A673 (cell line): ENCODE results near the gene CLSTN1. TPM values are rescaled to one million over a fixed set of nuclear protein-coding genes. Genes with fewer than 3 reads are reported as not detected.

Experiments
- BruUV-seq: library from RNA; stranded (reverse); fragments of 400-500 nt; replicated peaks from 2 replicates; lab custom pipeline; 2021; lab: Mats Ljungman, UMichigan
- CTCF ChIA-PET: fragments of 300-600 bp; sonication (Branson Sonifier 250); formaldehyde crosslinking; loops from one replicate; lab custom pipeline; 2022; ENCODE audit warnings: antibody characterized with exemption; lab: Charles Lee
- POLR2A ChIA-PET: fragments of 300-600 bp; sonication (Branson Sonifier 250); formaldehyde crosslinking; loops from one replicate; lab custom pipeline; 2022; ENCODE audit warnings: antibody characterized with exemption; ENCODE audit not compliant: low non-redundant PET; lab: Charles Lee
- DNase-seq: peaks from one replicate; pipeline ENCODE4 v3.0.0-alpha.2; 2015; ENCODE audit warnings: low spot score
- H3K27ac ChIP-seq: fragments of 200-600 bp; sonication (generic); 2 replicates; pipeline ENCODE4 v1.5.1; 2016; ENCODE audit warnings: mixed run types, low read depth, mild to moderate bottlenecking, mixed read lengths, antibody characterized with exemption, low read length; ENCODE audit not compliant: poor library complexity, severe bottlenecking
- H3K27me3 ChIP-seq: fragments of 200-600 bp; sonication (generic); replicated peaks from 2 replicates; pipeline ENCODE4 v1.6.1; 2017; ENCODE audit warnings: mixed run types, low read depth, mild to moderate bottlenecking, mixed read lengths, antibody characterized with exemption, low read length; ENCODE audit not compliant: insufficient read depth, poor library complexity
- H3K36me3 ChIP-seq: fragments of 200-600 bp; sonication (generic); 2 replicates; pipeline ENCODE4 v1.6.1; 2016; ENCODE audit warnings: mixed run types, mild to moderate bottlenecking, mixed read lengths, antibody characterized with exemption, low read length; ENCODE audit not compliant: insufficient read depth, poor library complexity, severe bottlenecking
- H3K4me1 ChIP-seq: fragments of 200-600 bp; sonication (generic); 2 replicates; pipeline ENCODE4 v1.6.1; 2017; ENCODE audit warnings: mixed run types, mild to moderate bottlenecking, mixed read lengths, antibody characterized with exemption, low read length; ENCODE audit not compliant: insufficient read depth, poor library complexity, severe bottlenecking
- H3K4me3 ChIP-seq: fragments of 200-600 bp; sonication (generic); 2 replicates; pipeline ENCODE4 v1.5.1; 2016; ENCODE audit warnings: low read depth, mixed run types, mild to moderate bottlenecking, mixed read lengths, low read length; ENCODE audit not compliant: poor library complexity, severe bottlenecking
- H3K9me3 ChIP-seq: fragments of 200-600 bp; sonication (generic); 2 replicates; pipeline ENCODE4 v1.6.1; 2016; ENCODE audit warnings: mixed run types, low read depth, mild to moderate bottlenecking, mixed read lengths, antibody characterized with exemption, low read length; ENCODE audit not compliant: poor library complexity, severe bottlenecking
- EZH2 ChIP-seq: fragments of 200-600 bp; sonication (generic); IDR thresholded peaks from 2 replicates; pipeline ENCODE4 v1.6.1; 2017; ENCODE audit warnings: borderline replicate concordance, low read depth, mild to moderate bottlenecking, mixed read lengths, antibody characterized with exemption, low read length; ENCODE audit not compliant: poor library complexity, severe bottlenecking
- intact Hi-C: fragments of 100-400 bp; cut with micrococcal nuclease; formaldehyde crosslinking; loops from one replicate; pipeline ENCODE4 v1.10.0; 2022; ENCODE audit not compliant: unreplicated experiment
- total RNA-seq: library from RNA; stranded (reverse); gene quantifications from 2 replicates; pipeline ENCODE4 v1.2.3, GENCODE V29; 2021
- TF ChIP-seq, protein P1 (sequence below): fragments of 300-800, 200-600 bp; sonication (generic); conservative IDR thresholded peaks from 2 replicates; pipeline ENCODE4 v1.5.1; 2017; ENCODE audit warnings: low read depth, mild to moderate bottlenecking, antibody characterized with exemption, low read length, moderate library complexity, mixed read lengths

CLSTN1 gene
- total RNA-seq, 1 experiment from 2014 or later: 77.4 TPM

DNA sequence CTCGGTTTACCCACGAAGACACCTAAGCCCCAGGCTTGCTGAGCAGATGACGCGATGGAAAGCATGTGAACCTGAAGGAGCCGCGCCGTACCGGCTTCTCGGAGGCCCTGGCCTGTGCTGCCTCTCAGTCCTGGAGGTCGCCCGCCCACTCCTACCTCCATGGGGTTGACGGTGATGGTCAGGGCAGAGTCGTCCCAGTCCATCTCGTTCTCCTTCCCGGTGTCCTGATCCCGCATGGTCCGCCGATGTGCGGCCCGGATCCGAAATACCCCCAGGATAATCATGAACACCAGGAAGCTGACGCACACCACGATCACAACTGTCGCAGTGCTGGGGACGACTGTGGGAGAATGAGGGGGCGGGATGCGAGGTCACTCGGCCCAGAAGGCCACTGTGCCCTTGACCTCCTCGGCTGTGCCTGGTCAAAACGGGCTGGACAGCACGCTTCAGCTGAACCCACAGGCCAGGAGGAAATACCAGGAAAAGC is 92.7 kb downstream of the CLSTN1 start:
- peaks cover 64% of the 10 kb centered on the region for H3K36me3 ChIP-seq
- POLR2A ChIA-PET: no interaction called here
- H3K4me1 ChIP-seq: no peaks in the 10 kb centered on the region
- DNase-seq: no peak
- intact Hi-C loops: no loop called here
- no TSS peak for BruUV-seq
- no peaks in the 10 kb centered on the region for H3K27me3 ChIP-seq
- CTCF ChIA-PET: no interaction called here
- no peak overlapping the region for H3K4me3 ChIP-seq
- no peak overlapping the region for H3K27ac ChIP-seq
- TF ChIP-seq, protein P1, sequence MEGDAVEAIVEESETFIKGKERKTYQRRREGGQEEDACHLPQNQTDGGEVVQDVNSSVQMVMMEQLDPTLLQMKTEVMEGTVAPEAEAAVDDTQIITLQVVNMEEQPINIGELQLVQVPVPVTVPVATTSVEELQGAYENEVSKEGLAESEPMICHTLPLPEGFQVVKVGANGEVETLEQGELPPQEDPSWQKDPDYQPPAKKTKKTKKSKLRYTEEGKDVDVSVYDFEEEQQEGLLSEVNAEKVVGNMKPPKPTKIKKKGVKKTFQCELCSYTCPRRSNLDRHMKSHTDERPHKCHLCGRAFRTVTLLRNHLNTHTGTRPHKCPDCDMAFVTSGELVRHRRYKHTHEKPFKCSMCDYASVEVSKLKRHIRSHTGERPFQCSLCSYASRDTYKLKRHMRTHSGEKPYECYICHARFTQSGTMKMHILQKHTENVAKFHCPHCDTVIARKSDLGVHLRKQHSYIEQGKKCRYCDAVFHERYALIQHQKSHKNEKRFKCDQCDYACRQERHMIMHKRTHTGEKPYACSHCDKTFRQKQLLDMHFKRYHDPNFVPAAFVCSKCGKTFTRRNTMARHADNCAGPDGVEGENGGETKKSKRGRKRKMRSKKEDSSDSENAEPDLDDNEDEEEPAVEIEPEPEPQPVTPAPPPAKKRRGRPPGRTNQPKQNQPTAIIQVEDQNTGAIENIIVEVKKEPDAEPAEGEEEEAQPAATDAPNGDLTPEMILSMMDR: no peak
- no peak for TF ChIP-seq EZH2
- H3K9me3 ChIP-seq: no peaks in the 10 kb centered on the region

DNA sequence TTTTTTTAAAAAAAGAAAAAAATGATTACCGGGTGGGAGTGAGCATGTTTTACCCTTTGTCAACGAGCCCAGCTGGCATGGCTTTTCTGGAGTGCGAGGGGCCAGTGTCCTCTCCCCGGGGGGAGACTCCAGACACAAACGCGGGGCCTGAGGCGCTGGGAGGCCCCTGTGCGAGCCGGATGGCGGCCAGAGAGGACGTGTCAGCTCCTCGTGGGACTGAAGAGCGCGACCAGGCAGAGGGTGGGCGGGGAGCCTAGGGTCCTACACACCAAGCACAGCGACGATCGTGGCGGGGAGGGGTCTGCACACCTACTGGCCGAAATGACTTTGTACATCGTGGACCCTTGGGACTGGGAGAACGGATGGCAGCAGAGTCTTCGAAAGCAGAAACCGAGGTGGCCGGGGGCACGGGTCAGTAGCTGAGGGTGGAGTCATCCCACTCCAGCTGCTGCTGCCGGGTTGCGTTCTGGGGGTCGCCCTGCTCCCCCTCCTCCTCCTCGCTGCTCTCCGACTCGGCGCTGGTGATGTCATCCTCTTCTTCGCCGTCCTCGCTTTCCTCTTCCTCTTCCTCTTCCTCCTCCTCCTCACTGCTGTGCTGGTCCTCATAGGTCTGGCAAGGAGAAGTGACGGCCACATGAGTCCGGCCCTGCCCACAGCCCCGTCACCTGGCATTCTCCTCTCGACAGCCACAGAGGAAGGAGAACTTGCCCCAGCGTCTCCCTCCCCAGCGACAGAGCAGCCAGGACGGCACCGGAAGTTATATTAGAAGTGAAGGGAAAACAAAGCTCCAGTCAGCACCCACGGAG is 93.5 kb downstream of the CLSTN1 start:
- TF ChIP-seq, protein P1: no peak
- TF ChIP-seq EZH2: no peak
- intact Hi-C loops: no loop called here
- Histone ChIP-seq H3K4me1 (no peaks in the 10 kb centered on the region), H3K27me3 (no peaks in the 10 kb centered on the region), H3K27ac (no peak overlapping the region), H3K36me3 (peaks cover 56% of the 10 kb centered on the region), H3K9me3 (no peaks in the 10 kb centered on the region), H3K4me3 (no peak overlapping the region)
- CTCF ChIA-PET: interaction anchor here (0.9 kb wide), 1 partner anchor 11 kb away, joined by 3 read pairs; no protein-coding TSS in a partner anchor
- DNase-seq: no peak
- POLR2A ChIA-PET: no interaction called here
- TSS peak; percentile 53 for BruUV-seq

DNA sequence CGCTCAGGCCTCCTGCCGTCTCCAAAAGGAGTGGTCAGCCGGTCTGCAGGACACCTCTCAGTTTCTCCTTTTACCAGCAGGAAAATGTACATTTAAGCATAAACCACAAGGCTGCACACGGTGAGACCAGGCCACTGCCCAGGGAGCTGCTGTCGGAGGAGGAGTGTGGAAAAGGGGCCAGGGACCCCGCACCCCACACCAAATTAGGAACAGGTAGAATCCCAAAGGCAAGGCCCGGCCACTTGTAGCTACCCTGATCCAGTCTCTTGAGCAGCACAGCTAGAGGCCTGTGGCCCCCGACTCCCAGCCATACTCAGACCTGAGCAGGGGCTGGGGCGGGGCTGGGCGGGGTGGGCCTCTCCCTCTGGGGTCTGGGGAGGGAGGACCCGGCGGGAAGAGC is 94.2 kb downstream of the CLSTN1 start:
- Histone ChIP-seq H3K4me3 (no peak overlapping the region), H3K4me1 (no peaks in the 10 kb centered on the region), H3K9me3 (no peaks in the 10 kb centered on the region), H3K27me3 (no peaks in the 10 kb centered on the region), H3K36me3 (peaks cover 48% of the 10 kb centered on the region), H3K27ac (no peak overlapping the region)
- no peak for DNase-seq
- POLR2A ChIA-PET: no interaction called here
- no TSS peak for BruUV-seq
- intact Hi-C loops: no loop called here
- CTCF ChIA-PET: interaction anchor here (0.9 kb wide), 1 partner anchor 10 kb away, joined by 3 read pairs; no protein-coding TSS in a partner anchor
- TF ChIP-seq, protein P1: no peak
- no peak for TF ChIP-seq EZH2
